ENCODE data around the gene SYNPO2.
A peak's percentile ranks its signal among the peaks of the same experiment; 100 is the strongest.

SYNPO2 gene

GRCh38 chr4:118888666-118889311, at the start of gene SYNPO2:
Gene SYNPO2 (plus strand): TSS chr4:118888854. CDS start chr4:118889037, 183 bp downstream.
- Histone ChIP-seq H3K4me1 (ENCODE audit: insufficient read depth, low read length) (peaks cover 11% of the 10 kb centered on the region), H3K36me3 (ENCODE audit: insufficient read depth, low read length) (no peaks in the 10 kb centered on the region), H3K9me3 (ENCODE audit: low read length) (no peaks in the 10 kb centered on the region), H3K27me3 (ENCODE audit: insufficient read depth, low read length) (peaks cover 5% of the 10 kb centered on the region), H2AFZ (ENCODE audit: low read depth, low read length) (peak within 1 kb of the TSS; percentile 50), H3K4me3 (ENCODE audit: low read length) (peak within 1 kb of the TSS; percentile 42)

GRCh38 chr4:118839221-118839927, 49.3 kb upstream of the SYNPO2 start:
- peaks cover 3% of the 10 kb centered on the region for H3K4me1 ChIP-seq (ENCODE audit: insufficient read depth, low read length)
- H3K9me3 ChIP-seq (ENCODE audit: low read length) = no peaks in the 10 kb centered on the region
- H2AFZ ChIP-seq (ENCODE audit: low read depth, low read length) = no peak overlapping the region
- no peak overlapping the region for H3K4me3 ChIP-seq (ENCODE audit: low read length)
- no peaks in the 10 kb centered on the region for H3K27me3 ChIP-seq (ENCODE audit: insufficient read depth, low read length)
- no peaks in the 10 kb centered on the region for H3K36me3 ChIP-seq (ENCODE audit: insufficient read depth, low read length)

GRCh38 chr4:118842055-118842454, 46.6 kb upstream of the SYNPO2 start:
- Histone ChIP-seq H3K27me3 (ENCODE audit: insufficient read depth, low read length) (no peaks in the 10 kb centered on the region), H3K9me3 (ENCODE audit: low read length) (no peaks in the 10 kb centered on the region), H3K4me3 (ENCODE audit: low read length) (no peak overlapping the region), H2AFZ (ENCODE audit: low read depth, low read length) (no peak overlapping the region), H3K36me3 (ENCODE audit: insufficient read depth, low read length) (no peaks in the 10 kb centered on the region), H3K4me1 (ENCODE audit: insufficient read depth, low read length) (no peaks in the 10 kb centered on the region)

GRCh38 chr4:118843237-118843636, 45.4 kb upstream of the SYNPO2 start:
- H3K9me3 ChIP-seq (ENCODE audit: low read length) = no peaks in the 10 kb centered on the region
- H2AFZ ChIP-seq (ENCODE audit: low read depth, low read length) = no peak overlapping the region
- no peaks in the 10 kb centered on the region for H3K4me1 ChIP-seq (ENCODE audit: insufficient read depth, low read length)
- no peaks in the 10 kb centered on the region for H3K27me3 ChIP-seq (ENCODE audit: insufficient read depth, low read length)
- H3K4me3 ChIP-seq (ENCODE audit: low read length) = no peak overlapping the region
- H3K36me3 ChIP-seq (ENCODE audit: insufficient read depth, low read length) = no peaks in the 10 kb centered on the region

- H2AFZ ChIP-seq (ENCODE audit: low read depth, low read length) = no peak overlapping the region
- no peaks in the 10 kb centered on the region for H3K36me3 ChIP-seq (ENCODE audit: insufficient read depth, low read length)
- H3K27me3 ChIP-seq (ENCODE audit: insufficient read depth, low read length) = no peaks in the 10 kb centered on the region
These were observed 43.1 kb upstream of the SYNPO2 start for GRCh38 chr4:118845552-118846050.

GRCh38 chr4:118846979-118847378, 41.7 kb upstream of the SYNPO2 start:
- no peaks in the 10 kb centered on the region for H3K9me3 ChIP-seq (ENCODE audit: low read length)
- H3K27me3 ChIP-seq (ENCODE audit: insufficient read depth, low read length) = no peaks in the 10 kb centered on the region
- no peak overlapping the region for H2AFZ ChIP-seq (ENCODE audit: low read depth, low read length)
- H3K4me1 ChIP-seq (ENCODE audit: insufficient read depth, low read length) = no peaks in the 10 kb centered on the region
- H3K36me3 ChIP-seq (ENCODE audit: insufficient read depth, low read length) = no peaks in the 10 kb centered on the region
- no peak overlapping the region for H3K4me3 ChIP-seq (ENCODE audit: low read length)

More at GRCh38 chr4:118845552-118846050, 43.1 kb upstream of the SYNPO2 start:
- Histone ChIP-seq H3K4me3 (ENCODE audit: low read length) (no peak overlapping the region), H3K4me1 (ENCODE audit: insufficient read depth, low read length) (no peaks in the 10 kb centered on the region), H3K9me3 (ENCODE audit: low read length) (no peaks in the 10 kb centered on the region)

- Histone ChIP-seq H3K4me1 (ENCODE audit: insufficient read depth, low read length) (no peaks in the 10 kb centered on the region), H2AFZ (ENCODE audit: low read depth, low read length) (no peak overlapping the region), H3K9me3 (ENCODE audit: low read length) (no peaks in the 10 kb centered on the region), H3K27me3 (ENCODE audit: insufficient read depth, low read length) (no peaks in the 10 kb centered on the region), H3K4me3 (ENCODE audit: low read length) (no peak overlapping the region), H3K36me3 (ENCODE audit: insufficient read depth, low read length) (no peaks in the 10 kb centered on the region)
These were observed 40.4 kb upstream of the SYNPO2 start for GRCh38 chr4:118848242-118848641.

GRCh38 chr4:118848901-118849300, 39.8 kb upstream of the SYNPO2 start:
- no peaks in the 10 kb centered on the region for H3K9me3 ChIP-seq (ENCODE audit: low read length)
- no peaks in the 10 kb centered on the region for H3K27me3 ChIP-seq (ENCODE audit: insufficient read depth, low read length)
- no peak overlapping the region for H2AFZ ChIP-seq (ENCODE audit: low read depth, low read length)
- no peaks in the 10 kb centered on the region for H3K36me3 ChIP-seq (ENCODE audit: insufficient read depth, low read length)
- H3K4me1 ChIP-seq (ENCODE audit: insufficient read depth, low read length) = no peaks in the 10 kb centered on the region
- no peak overlapping the region for H3K4me3 ChIP-seq (ENCODE audit: low read length)

GRCh38 chr4:118849867-118850487, 38.7 kb upstream of the SYNPO2 start:
- H3K9me3 ChIP-seq (ENCODE audit: low read length) = no peaks in the 10 kb centered on the region
- H2AFZ ChIP-seq (ENCODE audit: low read depth, low read length) = no peak overlapping the region
- no peak overlapping the region for H3K4me3 ChIP-seq (ENCODE audit: low read length)
- no peaks in the 10 kb centered on the region for H3K27me3 ChIP-seq (ENCODE audit: insufficient read depth, low read length)
- H3K4me1 ChIP-seq (ENCODE audit: insufficient read depth, low read length) = no peaks in the 10 kb centered on the region
- H3K36me3 ChIP-seq (ENCODE audit: insufficient read depth, low read length) = no peaks in the 10 kb centered on the region

- H3K4me3 ChIP-seq (ENCODE audit: low read length) = no peak overlapping the region
These were observed 38.0 kb upstream of the SYNPO2 start for GRCh38 chr4:118850488-118851173.

GRCh38 chr4:118857760-118858159, 30.9 kb upstream of the SYNPO2 start:
- no peak overlapping the region for H2AFZ ChIP-seq (ENCODE audit: low read depth, low read length)
- H3K36me3 ChIP-seq (ENCODE audit: insufficient read depth, low read length) = no peaks in the 10 kb centered on the region
- no peaks in the 10 kb centered on the region for H3K27me3 ChIP-seq (ENCODE audit: insufficient read depth, low read length)
- H3K9me3 ChIP-seq (ENCODE audit: low read length) = no peaks in the 10 kb centered on the region
- H3K4me3 ChIP-seq (ENCODE audit: low read length) = no peak overlapping the region
- no peaks in the 10 kb centered on the region for H3K4me1 ChIP-seq (ENCODE audit: insufficient read depth, low read length)

More at GRCh38 chr4:118850488-118851173, 38.0 kb upstream of the SYNPO2 start:
- Histone ChIP-seq H3K36me3 (ENCODE audit: insufficient read depth, low read length) (no peaks in the 10 kb centered on the region), H2AFZ (ENCODE audit: low read depth, low read length) (no peak overlapping the region), H3K4me1 (ENCODE audit: insufficient read depth, low read length) (no peaks in the 10 kb centered on the region), H3K27me3 (ENCODE audit: insufficient read depth, low read length) (no peaks in the 10 kb centered on the region), H3K9me3 (ENCODE audit: low read length) (no peaks in the 10 kb centered on the region)

- no peak overlapping the region for H3K4me3 ChIP-seq (ENCODE audit: low read length)
- no peaks in the 10 kb centered on the region for H3K4me1 ChIP-seq (ENCODE audit: insufficient read depth, low read length)
- H3K27me3 ChIP-seq (ENCODE audit: insufficient read depth, low read length) = no peaks in the 10 kb centered on the region
- no peaks in the 10 kb centered on the region for H3K9me3 ChIP-seq (ENCODE audit: low read length)
- H2AFZ ChIP-seq (ENCODE audit: low read depth, low read length) = no peak overlapping the region
- H3K36me3 ChIP-seq (ENCODE audit: insufficient read depth, low read length) = no peaks in the 10 kb centered on the region
These were observed 29.9 kb upstream of the SYNPO2 start for GRCh38 chr4:118858779-118859178.
